Activated naive CD4-positive, alpha-beta T cell treated with anti-CD3 and anti-CD28 coated beads, Interleukin-2, amount 10 ng/mL, durations not matched to agents 7 days and 5 days (primary cell): Measurements from ENCODE around the gene PDE2A.

Experiments used
- CTCF ChIA-PET: fragments of 350-600 bp; sonication (Branson Sonifier 250); formaldehyde crosslinking; loops from one replicate; lab custom pipeline; 2021; ENCODE audit warnings: antibody characterized with exemption; lab: Charles Lee
- DNase-seq: peaks from one replicate; pipeline ENCODE4 v3.0.0-alpha.2; 2020
- H3K27ac Mint-ChIP-seq: one replicate; pipeline ENCODE4 v1.8.0; 2021; ENCODE audit warnings: mild to moderate bottlenecking, moderate library complexity, mixed read lengths
- H3K27me3 Mint-ChIP-seq: one replicate; pipeline ENCODE4 v1.8.0; 2021; ENCODE audit warnings: mild to moderate bottlenecking, mixed read lengths
- H3K36me3 Mint-ChIP-seq: one replicate; pipeline ENCODE4 v1.8.0; 2021; ENCODE audit warnings: mixed read lengths
- H3K4me1 Mint-ChIP-seq: one replicate; pipeline ENCODE4 v1.8.0; 2021; ENCODE audit warnings: mixed read lengths
- H3K4me3 Mint-ChIP-seq: one replicate; pipeline ENCODE4 v1.8.0; 2021; ENCODE audit warnings: mild to moderate bottlenecking, moderate library complexity, mixed read lengths
- H3K9me3 Mint-ChIP-seq: one replicate; pipeline ENCODE4 v1.8.0; 2021; ENCODE audit warnings: mixed read lengths

Gene PDE2A

DNA sequence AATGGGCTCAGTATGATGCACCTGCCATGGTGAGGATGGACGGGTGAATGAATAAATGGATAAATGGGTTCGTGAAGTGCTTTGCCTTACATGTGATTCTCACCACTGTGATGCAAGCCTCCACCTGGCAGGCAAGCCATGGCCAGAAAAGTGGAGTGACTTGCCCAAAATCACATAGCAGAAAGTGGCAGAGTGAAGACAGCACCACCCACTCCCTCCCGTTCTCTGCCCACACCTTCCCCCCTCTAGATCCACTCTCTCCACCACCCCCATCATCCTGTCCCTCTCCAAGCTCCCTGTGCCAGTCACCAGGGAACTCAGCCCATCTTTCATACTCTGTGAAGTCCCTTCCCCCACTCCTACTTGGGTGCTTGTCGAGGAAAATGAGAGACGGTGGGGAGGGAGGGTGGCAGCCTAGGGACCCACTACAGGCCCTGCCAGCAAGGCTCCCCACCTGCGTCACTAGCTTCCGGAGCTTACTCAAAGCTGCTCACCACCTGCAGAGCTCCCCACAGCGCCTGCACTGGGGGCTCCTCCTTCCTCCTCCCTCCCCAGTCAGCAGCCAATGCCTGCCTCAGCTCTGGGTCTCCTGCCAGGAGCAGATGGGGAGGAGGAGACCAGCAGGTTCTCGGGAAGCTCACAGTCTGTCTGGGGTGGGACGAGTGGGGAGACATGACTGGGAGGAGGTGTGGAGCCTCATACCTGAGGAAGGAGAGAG is 82.3 kb downstream of the PDE2A start:
- H3K4me3 Mint-ChIP-seq: no peak overlapping the region
- no peaks in the 10 kb centered on the region for H3K36me3 Mint-ChIP-seq
- H3K4me1 Mint-ChIP-seq: peaks cover 32% of the 10 kb centered on the region
- DNase-seq: peak; percentile 69
- H3K27ac Mint-ChIP-seq: peak overlapping the region; percentile 34
- peaks cover 82% of the 10 kb centered on the region for H3K27me3 Mint-ChIP-seq
- H3K9me3 Mint-ChIP-seq: no peaks in the 10 kb centered on the region
- CTCF ChIA-PET: interaction anchor here (0.8 to 2.7 kb wide), 12 partner anchors 9 to 121 kb away, joined by 3 to 9 read pairs (median 4); no protein-coding TSS in a partner anchor

DNA sequence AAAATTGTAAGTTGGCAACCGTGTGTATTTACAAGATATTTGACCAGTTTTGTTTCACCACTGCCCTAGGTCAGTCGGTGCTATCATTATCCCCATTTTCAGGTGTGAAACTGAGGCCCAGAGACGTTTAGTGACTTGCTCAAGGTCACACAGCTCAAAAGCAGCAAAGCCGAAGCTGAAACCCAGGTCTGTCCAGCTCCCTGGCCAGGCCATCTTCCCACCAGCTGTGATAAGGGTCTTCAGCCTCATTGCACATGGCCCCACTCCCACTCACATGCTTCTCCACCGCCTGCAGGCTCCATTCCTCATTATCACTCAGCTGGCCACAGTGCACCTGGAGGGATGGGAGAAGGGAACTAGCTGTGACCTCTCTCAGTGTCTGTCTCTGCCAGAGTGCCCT is 83.2 kb downstream of the PDE2A start:
- Mint-ChIP-seq H3K27me3 (peaks cover 84% of the 10 kb centered on the region), H3K4me3 (no peak overlapping the region), H3K27ac (no peak overlapping the region), H3K9me3 (no peaks in the 10 kb centered on the region), H3K4me1 (peaks cover 33% of the 10 kb centered on the region), H3K36me3 (no peaks in the 10 kb centered on the region)
- CTCF ChIA-PET: interaction anchor here (0.7 to 7.2 kb wide), 12 partner anchors 8 to 120 kb away, joined by 3 to 92 read pairs (median 4); no protein-coding TSS in a partner anchor
- DNase-seq: no peak

DNA sequence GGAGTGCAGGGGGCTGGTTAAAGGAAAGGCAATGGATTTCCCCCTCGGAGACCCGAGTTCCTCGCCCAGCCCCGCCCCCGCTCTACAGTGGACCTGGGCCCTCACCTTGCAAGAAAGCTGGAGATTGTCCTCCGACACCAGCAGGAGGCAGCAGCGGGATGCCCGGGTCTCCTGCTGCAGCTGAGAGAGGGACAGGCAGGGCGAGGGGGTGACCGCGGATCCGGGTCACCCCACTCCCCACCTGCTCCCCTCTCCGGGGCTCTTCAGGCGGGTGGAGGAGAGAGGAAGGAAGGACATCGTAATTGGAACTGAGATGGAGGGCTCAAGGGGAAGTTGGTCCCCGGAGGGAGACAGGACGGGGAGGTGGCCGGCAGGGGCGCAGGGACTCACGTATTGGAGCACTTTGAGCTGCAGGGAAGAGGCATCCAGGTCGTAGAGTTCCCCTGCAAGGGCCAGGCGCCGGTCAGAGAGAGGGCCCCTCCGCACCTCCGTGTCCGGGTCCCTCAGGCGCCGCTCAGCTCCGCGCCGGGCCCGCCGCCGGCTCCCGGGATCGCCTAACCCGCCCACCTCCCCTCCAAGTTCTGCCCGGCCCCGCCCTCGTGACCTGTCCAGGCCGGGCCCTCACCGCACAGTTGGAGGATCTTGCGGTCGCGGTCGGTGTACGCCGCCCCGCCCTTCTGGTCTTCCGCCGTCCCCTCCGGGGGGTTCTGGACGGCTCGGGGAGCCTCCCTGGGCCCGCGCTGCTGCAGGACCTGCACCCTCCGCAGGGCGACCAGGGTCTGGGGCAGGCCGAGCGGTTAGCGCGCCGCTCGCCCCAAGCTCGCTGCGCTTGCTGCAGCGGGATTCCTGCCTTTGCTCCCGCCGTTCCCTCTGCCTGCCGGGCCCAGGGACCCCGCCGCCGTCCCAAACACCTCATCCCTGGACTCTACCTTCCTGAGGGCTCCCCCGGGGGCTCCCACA is 84.1 kb downstream of the PDE2A start:
- Mint-ChIP-seq H3K4me1 (peaks cover 42% of the 10 kb centered on the region), H3K36me3 (no peaks in the 10 kb centered on the region), H3K9me3 (no peaks in the 10 kb centered on the region), H3K27ac (no peak overlapping the region), H3K4me3 (peak overlapping the region; percentile 25), H3K27me3 (peaks cover 87% of the 10 kb centered on the region)
- CTCF ChIA-PET: interaction anchor here (0.7 to 7.2 kb wide), 18 partner anchors 9 to 329 kb away, joined by 3 to 92 read pairs (median 4); no protein-coding TSS in a partner anchor
- DNase-seq: peak; percentile 65

DNA sequence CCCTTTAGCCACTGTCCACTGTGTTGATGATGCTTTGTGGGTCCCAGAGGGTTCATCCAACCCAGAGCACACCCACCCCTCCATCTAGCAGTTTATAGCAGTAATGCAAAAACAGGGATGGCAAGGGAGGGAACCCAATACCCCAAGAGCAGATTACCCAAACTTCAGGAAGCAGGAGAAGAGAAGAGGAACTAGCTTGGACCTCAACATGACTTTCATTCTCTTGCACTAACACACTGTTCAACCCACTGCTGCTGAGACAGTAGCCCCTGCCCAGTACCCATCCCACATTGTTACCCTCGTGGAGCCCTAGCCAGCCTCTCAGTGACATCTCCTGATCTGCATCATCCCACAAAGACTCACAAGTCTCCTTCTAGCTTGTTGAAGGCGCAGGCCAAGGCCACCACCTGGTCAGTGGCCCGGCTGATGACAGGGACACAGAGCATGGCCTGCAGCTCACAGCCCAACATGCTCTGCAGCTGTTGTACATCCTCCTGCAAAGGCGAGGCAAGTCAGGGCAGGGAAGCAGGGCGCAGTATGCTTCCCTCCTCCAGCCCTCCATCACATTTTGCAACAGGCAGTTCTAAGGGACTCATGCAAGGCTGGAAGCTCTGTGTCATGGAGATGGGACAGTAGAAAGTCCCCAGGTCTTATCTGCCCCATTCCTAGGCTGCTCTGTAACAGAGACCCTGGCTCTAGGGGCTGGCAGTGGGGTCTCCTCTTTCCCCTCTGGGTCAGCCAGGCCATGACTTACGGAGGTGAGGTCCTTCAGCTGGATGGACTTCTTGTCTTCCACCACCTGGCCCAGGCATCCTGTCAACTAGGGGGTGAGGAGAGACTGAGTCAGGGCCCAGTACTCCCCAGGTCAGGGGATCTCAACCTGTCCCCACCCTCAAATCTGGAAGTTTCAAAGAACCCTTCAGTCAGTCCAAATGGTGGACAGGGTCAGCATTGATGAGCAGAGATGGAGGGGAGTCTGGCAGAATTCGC is 85.5 kb downstream of the PDE2A start:
- H3K4me3 Mint-ChIP-seq: no peak overlapping the region
- H3K9me3 Mint-ChIP-seq: no peaks in the 10 kb centered on the region
- CTCF ChIA-PET: interaction anchor here (0.7 to 7.2 kb wide), 10 partner anchors 10 to 589 kb away, joined by 3 to 92 read pairs (median 6); no protein-coding TSS in a partner anchor
- peaks cover 90% of the 10 kb centered on the region for H3K27me3 Mint-ChIP-seq
- H3K4me1 Mint-ChIP-seq: peaks cover 51% of the 10 kb centered on the region
- H3K27ac Mint-ChIP-seq: no peak overlapping the region
- no peaks in the 10 kb centered on the region for H3K36me3 Mint-ChIP-seq
- DNase-seq: no peak

DNA sequence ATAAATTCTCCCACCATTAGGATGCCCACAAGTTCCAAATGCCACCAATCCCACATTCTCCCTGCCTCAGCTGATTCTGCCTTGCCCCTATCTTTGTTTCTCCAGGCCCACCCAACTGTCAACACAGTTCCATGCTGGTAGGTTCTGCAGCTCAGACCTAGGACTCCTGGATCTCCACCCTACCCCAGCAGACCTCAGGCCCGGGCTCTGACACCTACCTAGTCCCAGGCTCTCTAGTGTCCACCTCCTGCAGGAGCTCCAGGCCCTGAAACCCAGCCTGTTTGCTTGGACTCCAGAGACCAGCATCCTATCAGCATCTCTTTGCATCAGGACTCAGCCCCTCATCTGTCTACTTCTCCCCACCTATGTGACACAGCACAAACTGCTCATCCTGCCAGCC is 86.5 kb downstream of the PDE2A start:
- DNase-seq: no peak
- H3K4me1 Mint-ChIP-seq: peaks cover 53% of the 10 kb centered on the region
- no peaks in the 10 kb centered on the region for H3K36me3 Mint-ChIP-seq
- no peak overlapping the region for H3K27ac Mint-ChIP-seq
- no peak overlapping the region for H3K4me3 Mint-ChIP-seq
- H3K9me3 Mint-ChIP-seq: no peaks in the 10 kb centered on the region
- H3K27me3 Mint-ChIP-seq: peaks cover 97% of the 10 kb centered on the region
- CTCF ChIA-PET: interaction anchor here (0.8 to 7.2 kb wide), 14 partner anchors 8 to 116 kb away, joined by 3 to 92 read pairs (median 5); no protein-coding TSS in a partner anchor

DNA sequence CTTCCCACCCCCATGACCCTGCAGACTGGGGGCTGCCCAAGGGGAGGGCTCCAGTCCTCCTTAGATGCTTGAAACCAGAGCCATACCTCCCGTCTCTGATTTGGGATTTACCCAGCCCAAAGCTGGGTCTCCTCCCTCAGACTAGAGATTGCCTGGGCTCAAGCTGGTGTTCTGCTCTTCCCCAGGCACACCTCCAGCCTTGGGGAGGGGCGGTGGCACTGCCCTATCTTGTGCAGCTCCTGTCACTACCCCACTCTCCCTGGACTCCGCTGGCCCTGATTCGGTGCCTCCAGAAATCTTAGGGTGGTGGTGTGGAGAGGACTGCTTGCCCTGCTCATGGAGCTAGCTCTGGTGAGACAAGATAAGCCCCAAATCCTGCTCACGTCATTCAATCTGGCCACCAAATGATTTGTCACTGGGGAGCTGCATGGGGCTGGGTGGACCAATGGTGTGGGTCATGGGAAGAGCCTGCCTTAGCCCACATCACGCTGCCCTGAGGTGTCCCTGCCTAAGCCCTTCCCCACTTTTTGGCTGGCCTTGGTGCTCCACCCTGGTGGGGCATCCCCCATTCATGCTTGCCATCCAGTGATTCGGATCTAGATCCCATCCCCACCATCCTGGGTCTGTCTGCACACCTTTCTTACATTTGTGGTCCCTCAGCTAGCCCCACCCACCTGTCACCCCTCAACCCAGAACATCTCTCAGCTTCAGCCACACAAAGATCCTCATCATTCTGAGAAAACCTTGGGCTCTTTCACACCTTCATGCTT is 87.7 kb downstream of the PDE2A start:
- Mint-ChIP-seq H3K27me3 (peaks cover 88% of the 10 kb centered on the region), H3K9me3 (no peaks in the 10 kb centered on the region), H3K4me3 (no peak overlapping the region), H3K4me1 (peaks cover 41% of the 10 kb centered on the region), H3K36me3 (no peaks in the 10 kb centered on the region), H3K27ac (no peak overlapping the region)
- CTCF ChIA-PET: interaction anchor here (0.6 to 7.2 kb wide), 25 partner anchors 9 to 656 kb away, joined by 3 to 92 read pairs (median 4); no protein-coding TSS in a partner anchor
- no peak for DNase-seq

DNA sequence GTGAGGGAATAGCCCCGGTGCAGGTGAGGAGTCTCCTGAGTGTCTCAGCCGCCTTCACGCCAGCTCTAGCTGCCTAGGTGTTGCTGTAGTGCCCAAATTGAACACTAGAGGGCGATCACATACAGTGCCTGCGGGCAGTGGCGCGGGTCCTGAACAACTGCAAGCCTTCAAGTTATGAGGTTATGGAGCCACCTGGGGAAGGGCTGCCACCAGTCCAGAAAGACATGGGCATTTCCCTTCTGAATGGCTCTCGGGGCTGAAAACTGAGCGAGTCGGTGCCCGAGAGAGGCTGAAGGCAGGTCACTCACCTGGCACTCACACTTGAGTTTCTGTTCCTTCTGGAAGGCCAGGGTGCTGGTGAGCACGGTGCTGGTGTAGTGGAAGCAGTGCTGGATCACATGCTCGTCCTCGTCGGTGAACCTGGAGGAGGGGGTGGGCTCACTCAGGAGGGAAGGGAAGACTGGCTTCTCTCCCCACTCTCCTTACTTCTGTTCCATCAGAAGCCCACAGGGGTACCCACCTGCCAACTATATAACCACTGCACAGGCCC is 88.4 kb downstream of the PDE2A start:
- no peaks in the 10 kb centered on the region for H3K9me3 Mint-ChIP-seq

DNA sequence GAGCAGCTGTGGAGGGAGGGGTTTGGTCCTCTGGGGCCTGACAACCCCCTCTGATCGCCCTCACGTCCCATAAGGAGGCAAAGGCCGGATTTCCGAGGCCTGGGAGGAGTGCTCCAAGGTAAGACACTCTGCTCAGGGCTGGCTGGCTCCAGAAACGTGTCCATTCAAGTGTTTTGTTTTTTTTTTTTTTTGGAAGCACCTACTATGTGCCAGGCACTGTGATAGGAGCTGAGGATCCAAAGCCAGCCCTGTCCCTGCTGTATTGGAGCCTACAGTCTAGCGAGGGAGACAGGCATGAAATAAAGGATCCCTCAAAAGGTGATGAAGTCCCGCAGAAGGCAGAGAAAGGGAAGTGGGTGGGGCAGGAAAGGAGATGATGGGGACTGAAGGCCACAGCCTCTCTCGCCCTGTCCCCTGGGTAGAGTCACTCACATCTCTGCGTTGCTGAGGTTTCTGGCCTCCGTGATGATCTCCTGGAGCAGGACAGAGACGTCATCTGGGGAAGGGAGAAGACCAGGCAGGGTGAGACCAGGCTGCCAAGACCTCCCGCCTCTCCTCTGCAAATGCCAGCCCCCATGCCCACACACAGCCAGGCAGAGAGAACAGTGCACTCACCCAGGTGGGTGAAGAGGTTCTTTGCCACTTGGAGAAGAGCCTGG is 89.2 kb downstream of the PDE2A start:
- Mint-ChIP-seq H3K9me3 (no peaks in the 10 kb centered on the region), H3K36me3 (no peaks in the 10 kb centered on the region), H3K27ac (no peak overlapping the region), H3K4me1 (peaks cover 31% of the 10 kb centered on the region), H3K27me3 (peaks cover 83% of the 10 kb centered on the region), H3K4me3 (peak overlapping the region; percentile 36)
- CTCF ChIA-PET: interaction anchor here (0.5 to 7.2 kb wide), 17 partner anchors 11 to 146 kb away, joined by 3 to 92 read pairs (median 4); no protein-coding TSS in a partner anchor
- no peak for DNase-seq

More for the DNA sequence above, 88.4 kb downstream of the PDE2A start:
- peak; percentile 77 for DNase-seq
- no peaks in the 10 kb centered on the region for H3K36me3 Mint-ChIP-seq
- H3K27me3 Mint-ChIP-seq: peaks cover 86% of the 10 kb centered on the region
- H3K27ac Mint-ChIP-seq: no peak overlapping the region
- no peak overlapping the region for H3K4me3 Mint-ChIP-seq
- CTCF ChIA-PET: interaction anchor here (0.5 to 7.2 kb wide), 20 partner anchors 12 to 145 kb away, joined by 3 to 92 read pairs (median 4); no protein-coding TSS in a partner anchor
- H3K4me1 Mint-ChIP-seq: peaks cover 34% of the 10 kb centered on the region

DNA sequence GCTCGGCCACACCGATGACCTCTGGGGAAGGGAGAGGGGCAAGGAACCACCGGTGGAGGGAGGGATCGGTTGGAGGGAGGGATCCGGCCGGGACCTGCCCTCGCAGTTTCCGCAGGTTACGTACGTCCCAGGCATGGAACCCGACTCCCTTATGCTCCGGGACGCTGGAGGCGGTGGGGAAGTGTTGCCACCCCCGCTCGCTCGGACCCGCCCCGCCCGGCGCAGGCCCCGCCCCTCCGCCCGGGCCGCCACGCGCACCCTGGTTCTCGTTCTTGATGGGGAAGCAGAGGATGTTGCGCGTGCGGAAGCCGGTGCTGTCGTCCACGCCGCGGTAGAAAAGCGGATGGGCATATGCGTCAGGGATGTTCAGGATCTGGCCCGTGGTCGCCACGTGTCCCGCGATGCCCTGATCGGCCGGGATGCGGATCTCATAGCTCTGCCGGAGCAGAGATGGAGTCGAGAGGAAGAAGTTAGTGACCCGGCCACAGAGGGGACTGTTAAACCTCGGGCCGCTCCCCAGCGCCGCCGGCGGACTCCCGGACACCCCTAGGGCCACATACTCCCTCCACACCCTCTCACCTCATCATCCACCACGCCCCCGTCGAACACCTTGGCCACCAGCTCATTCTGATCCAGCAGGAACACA is 89.8 kb downstream of the PDE2A start:
- Mint-ChIP-seq H3K9me3 (no peaks in the 10 kb centered on the region), H3K27me3 (peaks cover 83% of the 10 kb centered on the region), H3K4me3 (peak overlapping the region; percentile 55), H3K27ac (peak overlapping the region; percentile 78), H3K36me3 (no peaks in the 10 kb centered on the region), H3K4me1 (peaks cover 25% of the 10 kb centered on the region)
- CTCF ChIA-PET: interaction anchor here (0.8 to 7.2 kb wide), 7 partner anchors 10 to 113 kb away, joined by 3 to 92 read pairs (median 4); no protein-coding TSS in a partner anchor
- peak; percentile 65 for DNase-seq

DNA sequence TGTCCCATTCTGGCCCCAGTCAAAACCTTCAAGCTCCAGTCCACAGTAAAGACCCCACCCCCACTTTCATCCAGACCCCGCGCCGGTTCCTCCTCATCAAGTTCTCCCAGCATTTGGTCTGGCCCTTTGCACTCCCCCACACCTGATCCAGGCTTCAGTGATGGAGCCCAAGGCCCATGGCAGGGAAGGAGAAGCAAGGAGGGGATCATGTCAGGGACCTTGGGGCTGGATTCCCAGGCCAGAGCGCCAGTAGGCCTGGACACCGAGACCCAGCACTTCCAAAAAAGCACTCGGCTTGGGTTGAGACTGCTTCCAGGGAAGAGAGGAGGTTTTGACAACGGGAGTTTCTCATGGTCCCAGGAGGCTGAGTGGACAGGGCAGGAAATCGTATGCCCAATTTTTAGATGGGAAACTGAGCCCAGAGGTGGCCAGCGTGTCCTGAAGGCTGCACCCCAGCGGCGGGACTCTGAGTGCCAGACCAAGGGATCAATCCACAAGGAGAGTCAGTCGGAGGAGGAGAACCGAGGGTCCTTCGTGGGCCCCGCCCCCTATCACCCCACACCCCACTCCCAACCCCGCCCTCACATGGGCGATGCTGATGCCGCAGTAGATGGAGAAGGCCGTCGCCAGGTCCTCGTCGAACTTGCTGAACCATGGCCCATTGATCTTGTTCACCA is 90.5 kb downstream of the PDE2A start:
- DNase-seq: no peak
- H3K36me3 Mint-ChIP-seq: no peaks in the 10 kb centered on the region
- H3K9me3 Mint-ChIP-seq: no peaks in the 10 kb centered on the region
- H3K27ac Mint-ChIP-seq: no peak overlapping the region
- CTCF ChIA-PET: interaction anchor here (1.2 to 5.2 kb wide), 5 partner anchors 8 to 112 kb away, joined by 4 to 65 read pairs (median 5); no protein-coding TSS in a partner anchor
- peaks cover 21% of the 10 kb centered on the region for H3K4me1 Mint-ChIP-seq
- H3K27me3 Mint-ChIP-seq: peaks cover 80% of the 10 kb centered on the region
- H3K4me3 Mint-ChIP-seq: peak overlapping the region; percentile 34

DNA sequence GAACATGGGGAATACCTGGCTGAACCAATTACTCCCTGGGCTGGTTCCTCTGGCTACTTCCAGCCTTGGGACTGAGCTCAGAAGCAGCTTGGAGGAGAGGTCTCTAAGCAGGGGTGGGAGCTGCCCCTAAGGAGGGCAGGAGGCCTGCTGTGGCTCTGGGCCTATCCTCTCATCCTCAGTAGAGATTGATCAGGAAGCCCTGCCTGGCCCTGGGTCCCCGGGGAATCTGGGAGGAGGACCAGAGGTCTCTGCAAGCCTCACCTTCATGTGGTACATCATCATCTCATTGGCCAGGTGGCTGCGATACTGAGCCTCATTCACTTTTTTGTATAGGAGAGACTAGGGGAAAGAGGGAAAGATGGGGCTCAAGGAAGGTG is 91.1 kb downstream of the PDE2A start:
- H3K27ac Mint-ChIP-seq: no peak overlapping the region
- H3K4me3 Mint-ChIP-seq: no peak overlapping the region
- H3K9me3 Mint-ChIP-seq: no peaks in the 10 kb centered on the region
- H3K4me1 Mint-ChIP-seq: peaks cover 21% of the 10 kb centered on the region
- H3K36me3 Mint-ChIP-seq: no peaks in the 10 kb centered on the region
- DNase-seq: no peak
- H3K27me3 Mint-ChIP-seq: peaks cover 74% of the 10 kb centered on the region
- CTCF ChIA-PET: interaction anchor here (1.2 kb wide), 1 partner anchor 8 kb away, joined by 5 read pairs; no protein-coding TSS in a partner anchor
